ENCODE data around the gene LAMB3. TPM values are rescaled to one million over a fixed set of nuclear protein-coding genes. Genes with fewer than 3 reads are reported as not detected.

Gene LAMB3
- total RNA-seq, 1 experiment from 2014 or later, result 90.0 TPM

- H3K4me3 ChIP-seq, result no peak overlapping the region
- H3K79me2 ChIP-seq (ENCODE audit: low read depth), result peaks cover 83% of the 10 kb centered on the region
- intact Hi-C loops (cut with micrococcal nuclease; ENCODE audit: unreplicated experiment), result no loop called here
- TF ChIP-seq CTCF (conservative IDR thresholded peaks at IDR 0.05) (no peak), EZH2 (IDR thresholded peaks at IDR 0.05; ENCODE audit: low read depth) (no peak)
- ChIA-PET POLR2A (ENCODE audit: unreplicated experiment) (no interaction called here), CTCF (no interaction called here)
- peaks cover 3% of the 10 kb centered on the region; the same call in 1 of the 2 replicates for H4K20me1 ChIP-seq (ENCODE audit: insufficient read depth)
- no peak overlapping the region for H3K4me2 ChIP-seq
- peaks cover 33% of the 10 kb centered on the region for H3K36me3 ChIP-seq (ENCODE audit: low read depth)
- BruUV-seq (replicated peaks), result no TSS peak
- H3F3A ChIP-seq (ENCODE audit: insufficient read depth, low read depth), result peaks cover 41% of the 10 kb centered on the region
- H3K27me3 ChIP-seq (ENCODE audit: insufficient read depth, low read depth), result no peaks in the 10 kb centered on the region
- H3K9me2 ChIP-seq (ENCODE audit: insufficient read depth), result no peaks in the 10 kb centered on the region
- H3K4me1 ChIP-seq (replicated peaks; ENCODE audit: insufficient read depth), result peaks cover 43% of the 10 kb centered on the region
- H3K27ac ChIP-seq, result no peak overlapping the region
- DNase-seq, result no peak
- H2AFZ ChIP-seq, result no peak overlapping the region
- H3K9me3 ChIP-seq (ENCODE audit: insufficient read depth, low read depth), result no peaks in the 10 kb centered on the region
These were observed 6.4 kb downstream of the LAMB3 start for GRCh38 chr1:209645574-209646452.

- peaks cover 33% of the 10 kb centered on the region for H3K36me3 ChIP-seq (ENCODE audit: low read depth)
- H3K4me2 ChIP-seq, result no peak overlapping the region
- H3K4me1 ChIP-seq (replicated peaks; ENCODE audit: insufficient read depth), result peaks cover 19% of the 10 kb centered on the region
- no peak overlapping the region for H3K4me3 ChIP-seq
- no peaks in the 10 kb centered on the region for H3K9me3 ChIP-seq (ENCODE audit: insufficient read depth, low read depth)
- DNase-seq, result no peak
- no peak overlapping the region for H3K27ac ChIP-seq
- ChIA-PET CTCF (interaction anchor here (0.7 kb wide), 1 partner anchor 10 kb away, joined by 4 read pairs; no protein-coding TSS in a partner anchor), POLR2A (ENCODE audit: unreplicated experiment) (interaction anchor here (1.5 kb wide), 1 partner anchor 9 kb away, joined by 24 read pairs; the partner anchor contains the start of gene LAMB3)
- H3K9me2 ChIP-seq (ENCODE audit: insufficient read depth), result no peaks in the 10 kb centered on the region
- TF ChIP-seq CTCF (conservative IDR thresholded peaks at IDR 0.05) (no peak), EZH2 (IDR thresholded peaks at IDR 0.05; ENCODE audit: low read depth) (no peak)
- no peak overlapping the region for H2AFZ ChIP-seq
- no TSS peak for BruUV-seq (replicated peaks)
- peaks cover 3% of the 10 kb centered on the region for H4K20me1 ChIP-seq (ENCODE audit: insufficient read depth)
- H3F3A ChIP-seq (ENCODE audit: insufficient read depth, low read depth), result peaks cover 24% of the 10 kb centered on the region
- H3K27me3 ChIP-seq (ENCODE audit: insufficient read depth, low read depth), result no peaks in the 10 kb centered on the region
- intact Hi-C loops (cut with micrococcal nuclease; ENCODE audit: unreplicated experiment), result loop anchor here (1.0 kb wide), 1 partner anchor 50 kb away; no protein-coding TSS in a partner anchor
- peaks cover 70% of the 10 kb centered on the region for H3K79me2 ChIP-seq (ENCODE audit: low read depth)
These were observed 8.8 kb downstream of the LAMB3 start for GRCh38 chr1:209643285-209644020.

GRCh38 chr1:209642816-209643215 is 9.4 kb downstream of the LAMB3 start:
- no peak overlapping the region for H3K4me2 ChIP-seq
- peaks cover 37% of the 10 kb centered on the region for H3K36me3 ChIP-seq (ENCODE audit: low read depth)
- BruUV-seq (replicated peaks), result no TSS peak
- CTCF ChIA-PET, result interaction anchor here (0.9 kb wide), 1 partner anchor 48 kb away, joined by 4 read pairs; no protein-coding TSS in a partner anchor
- peaks cover 64% of the 10 kb centered on the region for H3K79me2 ChIP-seq (ENCODE audit: low read depth)
- H4K20me1 ChIP-seq (ENCODE audit: insufficient read depth), result peaks cover 3% of the 10 kb centered on the region
- H3K27me3 ChIP-seq (ENCODE audit: insufficient read depth, low read depth), result no peaks in the 10 kb centered on the region
- DNase-seq, result no peak
- TF ChIP-seq CTCF (conservative IDR thresholded peaks at IDR 0.05) (no peak), EZH2 (IDR thresholded peaks at IDR 0.05; ENCODE audit: low read depth) (no peak)
- no peak overlapping the region for H3K27ac ChIP-seq
- H2AFZ ChIP-seq, result no peak overlapping the region
- POLR2A ChIA-PET (ENCODE audit: unreplicated experiment), result interaction anchor here (1.5 kb wide), 1 partner anchor 10 kb away, joined by 24 read pairs; the partner anchor contains the start of gene LAMB3
- no peaks in the 10 kb centered on the region for H3K9me2 ChIP-seq (ENCODE audit: insufficient read depth)
- peaks cover 13% of the 10 kb centered on the region for H3K4me1 ChIP-seq (replicated peaks; ENCODE audit: insufficient read depth)
- H3K4me3 ChIP-seq, result no peak overlapping the region
- intact Hi-C loops (cut with micrococcal nuclease; ENCODE audit: unreplicated experiment), result loop anchor here (1.0 kb wide), 1 partner anchor 50 kb away; no protein-coding TSS in a partner anchor
- H3F3A ChIP-seq (ENCODE audit: insufficient read depth, low read depth), result peaks cover 21% of the 10 kb centered on the region; the same call in 1 of the 2 replicates
- no peaks in the 10 kb centered on the region for H3K9me3 ChIP-seq (ENCODE audit: insufficient read depth, low read depth)

Measured in PC-9 (cell line).